NCI-H345 treated with DMSO at 0.1 percent for 48 hours (cell line): ENCODE measurements around the gene INPP4B.
"Not testable (repeated sequence)": the region's sequence is repeated elsewhere in the genome, so short reads cannot be mapped to it uniquely, and the experiment has no call there.

Experiments
- DNase-seq: peaks from one replicate; lab custom pipeline; 2025; ENCODE audit not compliant: unreplicated experiment; lab: John Stamatoyannopoulos, UW

Gene INPP4B

GRCh38 chr4:142826503-142827241, 19.4 kb downstream of the INPP4B start:
- DNase-seq: no peak

GRCh38 chr4:142824368-142824767, 21.7 kb downstream of the INPP4B start:
- no peak for DNase-seq

GRCh38 chr4:142823796-142824195, 22.3 kb downstream of the INPP4B start:
- no peak for DNase-seq

- DNase-seq: no peak
Measured at GRCh38 chr4:142818476-142818875, 27.6 kb downstream of the INPP4B start.

- DNase-seq: no peak
Measured at GRCh38 chr4:142818031-142818430, 28.1 kb downstream of the INPP4B start.

GRCh38 chr4:142817442-142817841, 28.7 kb downstream of the INPP4B start:
- no peak for DNase-seq

GRCh38 chr4:142815834-142816233, 30.3 kb downstream of the INPP4B start:
- no peak for DNase-seq

GRCh38 chr4:142813388-142813787, 32.7 kb downstream of the INPP4B start:
- no peak for DNase-seq

GRCh38 chr4:142812091-142812490, 34.0 kb downstream of the INPP4B start:
- no peak for DNase-seq

- no peak for DNase-seq
Measured at GRCh38 chr4:142811034-142811433, 35.1 kb downstream of the INPP4B start.

- DNase-seq: no peak
Measured at GRCh38 chr4:142809559-142809958, 36.5 kb downstream of the INPP4B start.

- not testable (repeated sequence) for DNase-seq
Measured at GRCh38 chr4:142803879-142804278, 42.2 kb downstream of the INPP4B start.

GRCh38 chr4:142801966-142802365, 44.1 kb downstream of the INPP4B start:
- DNase-seq: no peak

- no peak for DNase-seq
Measured at GRCh38 chr4:142781114-142781513, 65.0 kb downstream of the INPP4B start.

GRCh38 chr4:142778900-142779299, 67.2 kb downstream of the INPP4B start:
- DNase-seq: no peak

- DNase-seq: no peak
Measured at GRCh38 chr4:142778430-142778829, 67.7 kb downstream of the INPP4B start.

- DNase-seq: no peak
Measured at GRCh38 chr4:142777045-142777743, 68.9 kb downstream of the INPP4B start.

- no peak for DNase-seq
Measured at GRCh38 chr4:142776026-142776425, 70.1 kb downstream of the INPP4B start.

- DNase-seq: no peak
Measured at GRCh38 chr4:142773505-142773904, 72.6 kb downstream of the INPP4B start.

- DNase-seq: no peak
Measured at GRCh38 chr4:142762280-142762679, 83.8 kb downstream of the INPP4B start.

- DNase-seq: no peak
Measured at GRCh38 chr4:142752202-142752786, 93.8 kb downstream of the INPP4B start.

- no peak for DNase-seq
Measured at GRCh38 chr4:142743121-142743825, 102.8 kb downstream of the INPP4B start.
